Activated CD4-positive, alpha-beta T cell treated with anti-CD3 and anti-CD28 coated beads, Interleukin-2, amount 50 U/mL, for 1 hour (primary cell): ENCODE data around the gene ZFX.
"Not testable (repeated sequence)": the region's sequence is repeated elsewhere in the genome, so short reads cannot be mapped to it uniquely, and the experiment has no call there.

Experiments used
- DNase-seq: peaks from one replicate; pipeline ENCODE4 v3.0.0-alpha.2; 2020

The ZFX gene

DNA sequence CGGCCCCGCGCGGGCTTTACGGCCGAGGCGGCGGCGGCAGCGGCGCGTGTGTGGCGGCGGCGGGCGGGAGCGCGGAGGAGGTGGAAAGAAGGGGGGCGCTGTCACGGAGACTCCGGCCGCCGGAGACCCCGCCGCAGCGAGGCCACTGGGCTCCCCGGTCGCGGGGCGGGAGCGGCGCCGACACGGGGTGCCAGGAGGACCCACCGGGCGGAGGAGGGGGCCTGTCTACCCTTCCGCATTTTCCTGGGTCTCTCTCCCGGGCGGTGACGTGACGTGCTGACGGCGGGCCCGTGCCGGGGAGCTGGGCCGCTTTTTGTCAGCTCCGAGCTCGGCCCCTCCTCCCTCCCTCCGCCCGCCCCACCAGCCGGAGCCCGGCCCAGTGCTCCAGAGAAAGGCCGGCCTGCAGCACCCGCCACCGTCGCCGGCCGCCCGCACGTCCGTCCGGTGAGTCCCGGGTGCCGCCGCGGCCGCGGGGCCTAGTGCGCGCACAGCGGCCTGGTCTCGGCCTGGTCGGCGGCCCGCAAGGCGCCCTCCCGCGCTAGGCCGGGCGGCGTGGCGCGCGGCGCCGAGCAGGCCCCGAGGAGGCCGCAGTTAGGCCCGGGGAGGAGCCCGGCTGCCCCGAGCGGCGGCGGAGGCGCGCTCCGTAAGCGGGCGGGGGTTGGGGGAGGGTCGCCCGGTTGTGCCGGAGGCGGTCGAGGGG lies at the start of gene ZFX:
Gene ZFX (plus strand): TSS at position 379 of the 700 bp plus-strand sequence. CDS start 23,014 bp downstream, outside the sequence.
- peak; percentile 49 for DNase-seq

- DNase-seq, result no peak
These were observed 48.8 kb upstream of the ZFX start for GRCh38 chrX:24100713-24101112.

DNA sequence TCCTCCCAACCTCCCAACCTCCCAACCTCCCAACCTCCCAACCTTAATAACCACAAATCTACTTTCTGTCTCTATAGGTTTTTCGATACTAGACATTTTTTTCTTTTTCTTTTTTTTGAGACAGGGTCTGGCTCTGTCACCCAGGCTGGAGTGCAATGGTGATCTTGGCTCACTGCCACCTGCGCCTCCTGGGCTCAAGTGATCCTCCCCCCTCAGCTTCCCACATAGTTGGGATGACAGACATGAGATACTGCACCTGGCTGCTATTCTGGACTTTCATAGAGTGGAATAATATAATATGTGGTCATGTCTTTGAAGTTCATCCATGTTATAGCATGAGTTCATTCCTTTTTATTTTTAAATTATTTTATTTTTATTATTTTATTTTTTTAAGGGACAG lies 39.5 kb upstream of the ZFX start:
- DNase-seq, result no peak

DNA sequence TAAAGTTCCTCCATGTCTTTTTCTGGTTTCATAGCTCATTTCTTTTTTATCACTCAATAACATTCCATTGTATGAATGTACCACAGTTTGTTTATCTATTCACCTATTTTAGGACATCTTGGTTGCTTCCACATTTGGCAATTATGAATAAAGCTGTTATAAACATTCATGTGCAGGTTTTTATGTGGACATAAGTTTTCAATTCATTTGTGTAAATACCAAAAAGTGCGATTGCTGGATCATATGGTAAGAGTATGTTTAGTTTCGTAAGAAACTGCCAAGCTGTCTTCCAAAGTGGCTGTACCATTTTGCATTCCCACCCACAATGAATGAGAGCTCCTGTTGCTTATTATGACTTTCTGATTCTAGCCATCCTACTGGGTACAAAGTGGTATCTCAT lies 36.3 kb upstream of the ZFX start:
- DNase-seq, result no peak

DNA sequence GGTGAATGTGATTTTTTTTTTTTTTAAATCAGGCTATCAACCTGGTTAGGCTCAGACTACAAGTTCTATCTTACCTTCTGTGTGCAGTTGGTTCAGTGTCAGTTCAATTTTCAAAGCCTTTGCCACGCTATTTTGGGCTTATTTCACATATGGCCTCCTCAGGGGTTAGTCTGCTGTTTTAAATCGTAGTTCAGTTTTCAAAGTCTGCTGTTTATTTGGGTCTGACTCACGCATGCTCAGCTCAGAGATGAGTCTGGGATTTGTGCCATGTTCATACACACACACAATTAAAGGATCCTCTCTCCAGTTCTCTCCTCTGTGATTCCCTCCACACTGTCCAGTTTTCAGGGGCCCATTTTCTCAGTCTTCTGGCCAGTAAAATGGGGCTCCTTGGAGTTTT lies 32.3 kb upstream of the ZFX start:
- DNase-seq, result no peak

- DNase-seq, result no peak
These were observed 25.2 kb upstream of the ZFX start for GRCh38 chrX:24124244-24124799.

DNA sequence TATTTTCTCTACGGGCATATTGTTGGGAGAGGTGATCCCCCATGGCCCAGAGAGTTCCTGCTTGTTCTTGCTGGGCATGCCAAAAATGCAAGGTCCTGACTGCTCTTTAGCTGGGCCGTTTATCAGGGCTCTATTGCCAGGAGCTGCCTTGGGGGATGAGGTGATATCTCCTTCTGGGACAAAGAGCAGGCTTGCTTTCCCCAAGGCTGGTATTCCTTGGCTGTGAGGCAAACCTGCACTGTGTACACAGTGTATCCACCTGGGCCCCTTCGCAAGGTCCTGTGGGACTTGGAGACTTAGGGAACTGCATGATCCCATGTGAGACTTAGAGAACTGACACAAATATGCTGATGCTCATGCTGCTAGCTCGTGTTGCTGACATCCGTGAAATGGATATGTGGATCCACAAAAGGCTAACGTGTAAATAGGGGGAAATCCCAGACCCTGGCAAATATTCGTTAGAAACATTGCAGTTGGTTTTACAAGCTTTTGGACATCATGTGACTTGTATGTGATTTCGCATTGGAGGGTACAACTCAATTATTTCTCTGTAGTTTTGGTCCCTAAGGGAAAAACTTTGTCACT lies 24.4 kb upstream of the ZFX start:
- DNase-seq, result no peak

DNA sequence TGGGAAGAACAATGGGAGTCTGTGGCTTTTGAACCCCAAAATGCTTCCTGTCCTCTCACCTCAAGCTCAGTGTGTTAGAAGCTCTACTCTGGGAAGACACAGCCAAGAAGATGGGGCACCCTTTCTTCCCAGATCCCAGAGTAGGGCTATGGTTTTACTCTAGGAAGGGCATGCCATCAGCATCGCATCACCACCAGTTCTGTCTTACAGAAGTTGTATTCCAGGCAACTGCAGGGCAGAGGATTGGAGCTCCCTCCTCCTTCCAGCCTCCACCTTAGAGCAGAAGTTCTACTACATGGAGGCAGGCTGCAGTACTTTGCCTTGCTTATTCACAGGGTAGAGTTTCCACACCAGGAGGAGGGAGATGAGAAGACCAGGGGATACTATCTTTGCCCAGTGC lies 18.1 kb upstream of the ZFX start:
- DNase-seq, result no peak

GRCh38 chrX:24133312-24133711 lies 16.2 kb upstream of the ZFX start:
- no peak for DNase-seq

GRCh38 chrX:24135768-24136167 lies 13.8 kb upstream of the ZFX start:
- DNase-seq, result not testable (repeated sequence)

DNA sequence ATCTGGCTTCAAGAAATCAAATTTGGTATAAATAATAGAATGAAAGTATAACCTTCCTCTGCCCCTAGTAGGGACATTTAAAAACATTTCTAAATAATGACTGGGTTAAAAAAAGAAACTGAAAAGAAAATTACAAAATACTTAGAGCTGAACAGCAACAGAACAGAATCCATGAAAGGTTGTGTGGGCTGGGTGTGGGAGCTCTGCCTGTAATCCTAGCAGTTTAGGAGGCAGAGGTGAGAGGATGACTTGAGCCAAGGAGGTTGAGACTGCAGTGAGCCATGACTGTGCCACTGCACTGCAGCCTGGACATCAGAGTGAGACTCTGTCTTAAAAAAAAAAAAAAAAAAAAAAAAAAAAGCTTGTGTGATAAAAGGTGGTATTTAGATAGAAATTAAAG lies 12.3 kb upstream of the ZFX start:
- DNase-seq, result no peak

DNA sequence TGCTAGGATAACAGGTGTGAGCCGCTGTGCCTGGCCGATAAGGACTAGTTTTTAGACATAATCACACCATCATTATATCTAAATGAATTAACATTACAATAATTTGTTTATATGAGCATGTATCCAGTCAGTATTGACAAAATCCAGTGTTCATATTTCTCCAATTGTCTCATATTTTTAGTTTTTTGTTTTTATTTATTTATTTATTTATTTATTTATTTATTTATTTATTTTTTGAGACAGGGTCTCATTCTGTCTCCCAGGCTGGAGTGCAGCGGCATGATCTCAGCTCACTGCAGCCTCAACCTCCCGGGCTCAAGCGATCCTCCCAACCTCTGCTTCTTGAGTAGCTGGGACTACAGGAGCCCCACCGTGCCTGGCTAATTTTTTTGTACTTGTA lies 5.5 kb upstream of the ZFX start:
- DNase-seq, result not testable (repeated sequence)

- no peak for DNase-seq
These were observed 5.0 kb upstream of the ZFX start for GRCh38 chrX:24144528-24144927.

- no peak for DNase-seq
These were observed 4.0 kb upstream of the ZFX start for GRCh38 chrX:24145303-24146186.

DNA sequence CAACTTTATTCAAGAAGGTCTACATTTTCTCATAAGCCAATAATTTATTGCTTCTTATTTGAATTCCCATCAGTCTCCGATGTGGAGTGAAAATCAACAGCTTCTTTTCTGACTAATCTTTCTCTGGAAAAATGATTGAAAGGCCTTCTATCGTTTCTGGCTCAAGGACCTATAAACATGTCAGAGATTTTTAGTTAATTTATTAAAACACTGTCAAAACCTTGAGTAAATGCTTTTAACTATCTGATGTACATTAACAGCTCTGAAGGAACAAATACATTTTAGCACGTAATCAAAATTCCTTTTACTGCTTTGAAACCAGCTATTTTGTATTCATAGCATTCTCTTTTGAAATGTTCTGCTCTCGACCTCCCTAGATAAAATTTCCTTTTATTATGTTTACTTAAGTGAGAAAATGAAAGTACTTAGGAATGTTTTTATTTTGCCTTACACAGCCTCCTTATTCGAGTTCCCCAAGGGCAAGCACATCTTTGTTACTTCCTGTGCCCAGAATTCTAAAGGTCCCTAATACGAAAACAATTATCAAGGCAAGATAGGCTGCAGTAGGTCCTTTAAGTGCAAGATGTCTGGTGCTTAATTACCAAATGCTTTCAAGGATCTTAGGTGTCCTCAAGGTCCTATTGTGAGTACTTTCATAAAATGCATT lies 3.1 kb upstream of the ZFX start:
- DNase-seq, result no peak

DNA sequence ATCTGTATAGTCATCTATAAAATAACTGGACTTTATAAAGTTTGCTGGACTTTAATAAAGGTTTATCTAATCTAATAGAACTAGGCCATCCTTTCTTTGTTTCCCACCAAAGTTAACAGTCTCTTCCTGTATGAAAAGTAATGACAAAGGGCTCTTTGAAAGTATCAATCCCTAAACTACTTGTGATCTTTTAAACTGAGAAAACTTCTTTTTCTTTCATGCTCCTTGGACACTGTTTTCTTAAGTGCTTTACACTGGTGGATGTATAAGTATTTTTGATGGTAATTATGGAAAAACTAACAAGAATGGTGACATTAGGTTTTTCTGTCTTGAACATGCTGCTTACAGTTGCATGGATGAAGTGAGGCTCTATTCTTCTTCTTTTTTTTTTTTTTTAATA lies 2.4 kb upstream of the ZFX start:
- no peak for DNase-seq

- DNase-seq, result no peak
These were observed 1.4 kb upstream of the ZFX start for GRCh38 chrX:24148121-24148520.

DNA sequence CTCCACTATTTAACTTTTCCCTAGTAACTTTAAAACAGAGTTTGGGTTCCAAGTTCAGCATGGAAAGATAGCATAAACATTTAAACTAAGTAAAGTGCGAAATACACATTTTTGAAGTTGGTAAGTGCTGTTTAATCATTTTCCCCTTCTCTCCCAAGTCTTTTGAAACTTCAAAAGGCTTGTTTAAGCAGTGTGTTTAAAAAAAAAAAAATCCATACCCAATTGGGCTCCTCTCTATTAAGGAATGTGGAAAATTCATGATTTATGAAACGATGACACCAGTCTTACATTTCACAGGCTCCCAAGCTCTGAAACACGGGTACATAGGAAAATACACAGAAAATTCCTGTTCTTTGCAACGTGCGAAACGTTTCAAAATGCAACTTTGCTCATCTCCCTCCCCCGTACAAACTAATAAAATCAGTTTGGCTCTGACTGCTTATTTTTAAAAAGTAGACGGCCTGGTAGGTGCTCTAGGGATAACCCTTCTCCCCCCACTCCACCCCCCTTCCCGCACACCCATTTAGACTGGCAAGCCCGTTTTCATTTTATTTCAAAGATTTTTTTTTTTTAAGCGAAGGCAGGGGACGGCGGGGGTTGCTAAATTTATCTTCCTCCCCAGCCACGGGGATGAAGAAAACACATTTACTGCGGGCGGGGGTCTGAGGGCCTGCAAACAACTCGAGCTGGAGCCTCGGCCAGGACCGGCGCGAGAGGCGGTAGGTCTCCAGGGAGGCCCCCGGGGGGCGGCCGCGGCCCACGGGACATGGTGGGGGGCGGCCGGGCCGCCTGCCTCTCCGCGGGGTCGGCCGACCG lies 786 bp upstream of the ZFX start:
- peak; percentile 8 for DNase-seq

DNA sequence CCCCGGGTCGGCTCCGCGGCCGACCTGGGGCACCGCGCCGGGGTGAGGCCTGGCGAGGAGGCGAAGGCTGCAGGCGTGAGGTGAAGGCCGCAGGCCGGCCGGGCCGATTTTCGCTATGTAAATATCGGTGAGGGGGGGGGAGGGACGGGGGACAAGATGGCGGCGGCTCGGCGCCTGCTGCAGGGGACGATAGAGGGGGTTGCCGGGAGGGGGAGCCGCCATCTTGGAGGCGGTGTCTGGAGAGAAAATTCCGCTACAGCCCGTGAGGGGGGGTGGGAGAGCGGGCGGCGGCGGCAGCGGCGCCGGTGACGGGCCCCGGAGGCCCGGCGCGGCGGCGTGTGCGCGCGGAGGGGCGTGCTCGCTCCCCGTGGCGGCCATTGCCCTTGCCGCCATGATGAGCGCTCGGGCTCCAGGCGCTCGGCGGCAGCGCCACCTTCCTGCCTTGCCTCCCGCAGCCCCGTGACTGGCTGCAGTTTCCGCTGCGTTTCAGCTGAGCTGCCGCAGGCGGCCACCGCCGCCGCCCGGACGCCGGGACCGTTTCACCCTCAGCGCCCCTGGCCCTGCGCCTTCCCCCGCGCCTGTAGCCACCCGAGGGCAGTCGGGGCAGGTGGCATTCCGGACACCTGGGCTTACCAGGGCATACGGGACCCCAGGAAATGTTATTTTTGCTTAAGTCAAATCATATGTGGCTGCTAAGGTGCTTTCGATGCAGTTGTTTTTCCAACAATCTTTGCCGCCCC lies 692 bp downstream of the ZFX start:
- peak; percentile 79 for DNase-seq

DNA sequence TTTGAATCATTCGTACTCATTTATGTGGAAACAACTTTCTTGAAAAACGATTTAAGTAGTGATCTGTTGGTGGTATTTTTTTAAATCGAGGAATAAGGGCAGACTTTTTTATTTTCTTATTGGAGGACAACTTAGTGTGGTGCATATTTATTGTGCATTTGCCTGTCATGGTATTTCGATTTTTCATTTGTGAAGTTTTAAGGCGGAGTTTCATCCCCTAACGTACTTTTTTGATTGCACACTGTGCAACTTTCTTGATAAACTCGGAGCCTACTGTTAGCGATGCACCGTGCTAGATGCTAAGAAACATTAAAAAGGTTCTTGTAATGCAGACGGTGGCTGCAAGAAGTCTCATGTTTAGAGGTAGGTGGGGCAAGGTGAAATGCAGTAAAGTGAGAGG lies 1.4 kb downstream of the ZFX start:
- no peak for DNase-seq

DNA sequence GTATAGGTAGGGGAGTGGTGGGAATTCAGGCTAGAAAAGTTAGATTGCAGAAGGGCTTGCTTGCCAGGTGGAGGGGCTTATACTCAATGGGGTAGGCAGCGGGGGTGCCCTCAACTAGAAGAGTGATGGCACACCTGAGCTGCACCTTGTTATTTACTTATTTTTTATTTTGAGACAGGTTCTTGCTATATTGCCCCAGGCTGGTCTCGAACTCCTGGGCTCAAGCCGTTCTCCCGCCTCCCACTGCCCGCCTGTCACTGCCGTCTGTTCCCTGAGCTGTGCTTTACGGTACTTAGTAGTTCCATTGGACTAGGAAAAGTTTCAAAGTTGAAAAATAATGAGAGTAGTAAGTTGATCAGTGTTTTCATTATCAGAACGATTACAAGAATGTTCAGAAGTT lies 2.0 kb downstream of the ZFX start:
- no peak for DNase-seq
